Ovary (tissue), 9 donors: Measurements from ENCODE around the gene SPINT4. TPM values are rescaled to one million over a fixed set of nuclear protein-coding genes. Genes with fewer than 3 reads are reported as not detected.
"Not testable (repeated sequence)": the region's sequence is repeated elsewhere in the genome, so short reads cannot be mapped to it uniquely, and the experiment has no call there.

Experiments
- DNase-seq, 5 donors: peaks; one replicate each; pipeline ENCODE4 v3.0.0-alpha.2; 2019 to 2020
- H3K27ac ChIP-seq, 2 donors: fragments of 200-600 bp; one replicate each; pipeline versions ENCODE4 v1.5.1 to v1.8.0; 2019 to 2022
- H3K27me3 ChIP-seq: fragments of 200-600 bp; one replicate; pipeline ENCODE4 v1.8.0; 2022
- H3K36me3 ChIP-seq: fragments of 200-600 bp; sonication (generic); one replicate; pipeline ENCODE4 v1.5.1; 2019
- H3K4me1 ChIP-seq: one replicate; pipeline ENCODE4 v1.8.1; 2013; ENCODE audit warnings: mild to moderate bottlenecking, moderate library complexity; ENCODE audit not compliant: insufficient read depth
- H3K4me3 ChIP-seq: fragments of 200-600 bp; sonication (generic); one replicate; pipeline ENCODE4 v1.5.1; 2017
- H3K9me3 ChIP-seq, 2 donors: fragments of 200-600 bp in 1 of 2; sonication (generic) in 1 of 2; one replicate each; pipeline versions ENCODE4 v1.5.1 to v1.8.1; 2013 to 2019; ENCODE audit warnings: mild to moderate bottlenecking in 1 of 2, moderate library complexity in 1 of 2
- CTCF ChIP-seq, 3 donors: fragments of 450-650 bp in 2 of 3; fragments of 200-600 bp in 1 of 3; IDR thresholded peaks; one replicate each; pipeline versions ENCODE4 v1.5.1 to v1.8.0; 2016 to 2022; ENCODE audit warnings: antibody characterized with exemption in 3 of 3, mild to moderate bottlenecking in 1 of 3
- EP300 ChIP-seq: sonication (generic); formaldehyde crosslinking; IDR thresholded peaks from one replicate; pipeline ENCODE4 v1.6.1; 2017; ENCODE audit warnings: antibody characterized with exemption
- POLR2A ChIP-seq: fragments of 450-650 bp; IDR thresholded peaks from one replicate; pipeline ENCODE4 v1.6.1; 2017; ENCODE audit warnings: antibody characterized with exemption, mild to moderate bottlenecking, moderate library complexity
- WGBS, 3 donors: extraction: QIAGEN DNeasy Blood & Tissue Kit in 1 of 3; methylation state at CpG; one replicate each; pipeline versions ENCODE4 v1.1.5 to v1.1.7; 2013 to 2017; 5-methylcytosine and 5-hydroxymethylcytosine counted together
- intact Hi-C, 4 donors: fragments of 100-400 bp; cut with DNase I; formaldehyde crosslinking; loops; one replicate each; pipeline versions ENCODE4 v1.11.0 to v1.15.1; 2022 to 2023
- polyA plus RNA-seq, 2 donors: library from polyadenylated mRNA; stranded (reverse); fragments of 200-250 nt in 1 of 2; fragments of 350-450 nt in 1 of 2; fragmentation: Illumina TruSeq in 1 of 2; extraction: RNeasy Lipid Tissue Mini Kit (QIAGEN cat#74804) in 1 of 2; gene quantifications; one replicate each; pipeline ENCODE4 v1.2.3, GENCODE V29; 2013 to 2014
- total RNA-seq, 7 donors: library from RNA; depleted of rRNA in 2 of 7; stranded (reverse); fragments of >200 nt in 2 of 7; fragmentation: NEBNext Ultra II Directional in 3 of 7; extraction: Animal tissue kit (Norgen Biotek cat#: 25700) in 3 of 7; gene quantifications; one replicate each; pipeline versions ENCODE4 v1.1.0 to v1.2.4, GENCODE V29; 2016 to 2023
- donor health status: DM: no; HTN: no; CAD: no; lungs with moderate emphysema.
- donor health status: DM: no; HTN: no; CAD: no.
- donor health status: Bipolar disorder and iron deficiency.
- donor health status: DM: yes; HTN: yes; CAD: no.
- donor health status: DM: no; HTN: no; CAD: no.
- donor health status: DM: yes; HTN: yes; CAD: no.

Gene SPINT4
- total and polyA plus RNA-seq, 9 donors, result not detected

- no peak for DNase-seq
- H3K4me3 ChIP-seq, result no peak overlapping the region
- WGBS, 3 donors, result 86 to 89% (median 87%) methylated on average over 2 of the region's 2 CpGs
- no peaks in the 10 kb centered on the region for H3K27me3 ChIP-seq
- no peaks in the 10 kb centered on the region for H3K36me3 ChIP-seq
- no peaks in the 10 kb centered on the region for H3K4me1 ChIP-seq
- H3K27ac ChIP-seq, result no peak overlapping the region
- intact Hi-C loops, result no loop called here
- no peak for TF ChIP-seq POLR2A
- TF ChIP-seq EP300, result no peak
- no peak for TF ChIP-seq CTCF (IDR thresholded peaks at IDR 0.05)
- no peaks in the 10 kb centered on the region for H3K9me3 ChIP-seq
Observed at GRCh38 chr20:45695496-45695895, 26.7 kb upstream of the SPINT4 start.

DNA sequence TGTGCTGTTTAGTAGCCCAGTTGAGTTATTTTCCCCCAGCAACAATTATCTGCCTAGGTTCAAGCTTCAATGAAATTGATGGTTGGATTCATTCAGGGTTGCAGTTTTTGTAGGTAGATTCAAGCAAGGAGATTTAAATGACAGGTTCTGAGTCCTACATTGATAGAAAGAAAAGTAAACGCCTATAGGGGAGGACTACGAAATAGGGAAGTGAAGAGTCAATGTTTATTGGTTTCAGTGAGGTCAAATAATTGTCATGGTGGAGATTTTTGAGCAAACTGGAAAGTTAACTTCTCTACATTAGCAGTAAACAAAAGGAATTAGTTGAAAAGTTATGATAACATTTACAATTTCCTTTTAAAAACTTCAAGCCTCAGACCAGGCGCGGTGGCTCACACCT, 21.0 kb upstream of the SPINT4 start:
- no peaks in the 10 kb centered on the region for H3K9me3 ChIP-seq
- intact Hi-C loops, result no loop called here
- no peaks in the 10 kb centered on the region for H3K36me3 ChIP-seq
- H3K27ac ChIP-seq, result no peak overlapping the region
- no peak overlapping the region for H3K4me3 ChIP-seq
- 54 to 77% (median 66%) methylated on average over 4 of the region's 4 CpGs for WGBS, 3 donors
- DNase-seq, result no peak
- no peaks in the 10 kb centered on the region for H3K4me1 ChIP-seq
- no peak for TF ChIP-seq EP300
- TF ChIP-seq POLR2A, result no peak
- TF ChIP-seq CTCF (IDR thresholded peaks at IDR 0.05), result no peak
- H3K27me3 ChIP-seq, result no peaks in the 10 kb centered on the region

DNA sequence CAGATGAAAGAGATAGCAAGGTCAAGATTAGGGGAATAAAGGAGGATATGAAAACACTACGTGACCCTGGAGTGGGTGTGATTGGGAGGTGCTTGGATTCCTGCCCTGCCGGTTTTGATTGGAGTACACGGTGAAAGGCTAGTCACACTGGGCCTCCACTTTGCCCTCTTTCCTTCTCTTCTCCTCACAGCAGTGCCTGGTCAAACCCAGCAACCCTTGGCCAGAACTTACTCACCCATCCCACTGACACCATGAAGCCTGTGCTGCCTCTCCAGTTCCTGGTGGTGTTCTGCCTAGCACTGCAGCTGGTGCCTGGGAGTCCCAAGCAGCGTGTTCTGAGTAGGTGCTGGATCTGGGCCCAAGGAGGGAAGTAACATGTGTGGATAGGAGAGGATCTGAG, 20.3 kb upstream of the SPINT4 start, which contains the start of gene WFDC13:
TSS of gene WFDC13 (plus strand) at position 166 of the 400 bp plus-strand sequence. CDS start at position 252, 86 bp downstream.
- 50 to 70% (median 66%) methylated on average over 4 of the region's 4 CpGs for WGBS, 3 donors
- TF ChIP-seq EP300 (no peak), CTCF (IDR thresholded peaks at IDR 0.05) (no peak)
- Histone ChIP-seq H3K9me3 (no peaks in the 10 kb centered on the region), H3K36me3 (no peaks in the 10 kb centered on the region), H3K27me3 (no peaks in the 10 kb centered on the region), H3K4me3 (no peak within 1 kb of the TSS), H3K4me1 (no peaks in the 10 kb centered on the region), H3K27ac (no peak within 1 kb of the TSS)
- DNase-seq, result no peak
- intact Hi-C loops, result no loop called here

DNA sequence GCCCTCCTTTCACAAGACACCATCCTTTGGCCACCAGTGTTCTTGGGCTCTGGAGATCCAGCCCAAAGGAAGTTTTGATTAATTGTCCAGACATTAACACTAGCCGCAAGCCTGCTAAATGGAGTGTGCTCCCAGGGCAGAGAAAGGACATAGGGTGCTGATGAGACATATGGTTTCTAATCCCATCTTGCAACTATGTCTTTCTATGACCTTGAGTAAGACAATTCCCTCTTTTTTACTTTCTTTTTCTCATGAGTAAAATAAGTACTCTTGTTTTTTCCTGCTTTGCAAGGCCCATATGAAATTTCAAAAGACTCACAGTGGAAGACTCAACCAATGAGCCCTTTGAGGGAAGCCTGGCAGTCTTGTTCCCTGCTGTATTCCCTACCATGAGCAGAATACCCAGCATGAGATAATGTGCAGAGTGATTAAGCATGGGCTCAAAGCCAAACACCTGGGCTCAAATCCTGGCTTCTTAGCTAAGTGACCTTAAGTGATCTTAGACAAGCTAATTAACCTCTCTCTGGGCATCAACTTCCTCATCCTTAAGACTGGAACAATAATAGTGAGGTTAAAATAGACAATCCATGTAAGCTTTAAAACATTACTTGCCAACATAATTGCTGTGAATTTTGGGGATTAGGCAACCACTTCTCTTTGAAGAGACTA, 17.0 kb upstream of the SPINT4 start, which contains the start of gene WFDC10B:
TSS of gene WFDC10B (minus strand) at position 51 of the 669 bp plus-strand sequence. CDS start 19,027 bp downstream, outside the sequence.
- no peaks in the 10 kb centered on the region for H3K4me1 ChIP-seq
- intact Hi-C loops, result no loop called here
- no peaks in the 10 kb centered on the region for H3K9me3 ChIP-seq
- DNase-seq, result no peak
- TF ChIP-seq EP300 (no peak), CTCF (IDR thresholded peaks at IDR 0.05) (no peak), POLR2A (no peak)
- WGBS, 3 donors, result 42 to 66% (median 62%) methylated on average over 1 of the region's 1 CpG
- H3K27ac ChIP-seq, result no peak within 1 kb of the TSS
- H3K27me3 ChIP-seq, result no peaks in the 10 kb centered on the region
- H3K36me3 ChIP-seq, result no peaks in the 10 kb centered on the region
- no peak within 1 kb of the TSS for H3K4me3 ChIP-seq

DNA sequence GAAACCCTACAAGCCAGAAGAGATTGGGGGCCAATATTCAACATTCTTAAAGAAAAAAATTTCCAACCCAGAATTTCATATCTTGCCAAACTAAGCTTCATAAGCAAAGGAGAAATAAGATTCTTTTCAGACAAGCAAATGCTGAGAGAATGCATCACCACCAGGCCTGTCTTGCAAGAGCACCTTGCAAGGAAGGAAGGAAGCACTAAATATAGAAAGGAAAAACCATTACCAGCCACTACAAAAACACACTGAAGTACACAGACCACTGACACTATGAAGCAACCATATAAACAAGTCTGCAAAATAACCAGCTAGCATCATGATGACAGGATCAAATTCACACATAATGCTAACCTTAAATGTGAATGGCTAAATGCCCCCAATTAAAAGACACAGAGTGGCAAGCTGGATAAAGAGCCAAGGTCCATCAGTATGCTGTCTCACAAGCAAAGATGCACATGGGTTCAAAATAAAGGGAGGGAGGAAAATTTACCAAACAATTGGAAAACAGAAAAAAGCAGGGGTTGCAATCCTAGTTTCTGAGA, 5.9 kb upstream of the SPINT4 start:
- intact Hi-C loops, DNase-seq, H3K27ac ChIP-seq, H3K4me1 ChIP-seq, H3K4me3 ChIP-seq, H3K36me3 ChIP-seq, H3K27me3 ChIP-seq, H3K9me3 ChIP-seq: not testable (repeated sequence)
